CD4-positive, alpha-beta T cell treated with Interferon alpha-2 for 1 hour (primary cell): ENCODE measurements around the gene HYAL2.
"Not testable (repeated sequence)": the region's sequence is repeated elsewhere in the genome, so short reads cannot be mapped to it uniquely, and the experiment has no call there.

Source experiments
- DNase-seq, 2 donors: peaks; one replicate each; pipeline ENCODE4 v3.0.0-alpha.2; 2020 to 2022

Gene HYAL2

DNA sequence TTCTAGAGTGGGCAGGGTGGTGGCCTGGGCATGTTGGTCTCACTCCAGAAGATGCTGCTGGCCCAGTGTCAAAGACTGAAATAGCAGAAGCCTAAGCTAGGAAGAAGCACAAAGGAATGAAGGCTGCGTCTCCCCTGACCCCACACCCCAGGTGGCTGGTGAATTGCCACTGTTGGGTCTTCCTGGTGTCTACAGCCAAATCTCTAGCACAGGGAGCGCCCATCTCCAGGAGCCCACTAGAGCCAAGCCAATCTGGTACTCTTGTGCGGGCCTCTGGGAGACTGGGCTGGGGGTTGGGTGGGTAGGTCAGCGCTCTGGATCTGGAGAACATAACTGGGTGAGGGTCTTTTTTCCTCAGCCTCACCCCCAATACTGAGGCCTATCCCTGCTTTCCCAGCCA lies 4.6 kb upstream of the HYAL2 start:
- DNase-seq: no peak

- no peak for DNase-seq
These were observed 3.6 kb upstream of the HYAL2 start for GRCh38 chr3:50326182-50326541.

- no peak for DNase-seq
These were observed 3.1 kb upstream of the HYAL2 start for GRCh38 chr3:50325497-50326181.

- no peak for DNase-seq
These were observed 2.6 kb upstream of the HYAL2 start for GRCh38 chr3:50325113-50325480.

- peak; percentile 59 to 74 for DNase-seq
These were observed 2.0 kb upstream of the HYAL2 start for GRCh38 chr3:50324351-50325112.

DNA sequence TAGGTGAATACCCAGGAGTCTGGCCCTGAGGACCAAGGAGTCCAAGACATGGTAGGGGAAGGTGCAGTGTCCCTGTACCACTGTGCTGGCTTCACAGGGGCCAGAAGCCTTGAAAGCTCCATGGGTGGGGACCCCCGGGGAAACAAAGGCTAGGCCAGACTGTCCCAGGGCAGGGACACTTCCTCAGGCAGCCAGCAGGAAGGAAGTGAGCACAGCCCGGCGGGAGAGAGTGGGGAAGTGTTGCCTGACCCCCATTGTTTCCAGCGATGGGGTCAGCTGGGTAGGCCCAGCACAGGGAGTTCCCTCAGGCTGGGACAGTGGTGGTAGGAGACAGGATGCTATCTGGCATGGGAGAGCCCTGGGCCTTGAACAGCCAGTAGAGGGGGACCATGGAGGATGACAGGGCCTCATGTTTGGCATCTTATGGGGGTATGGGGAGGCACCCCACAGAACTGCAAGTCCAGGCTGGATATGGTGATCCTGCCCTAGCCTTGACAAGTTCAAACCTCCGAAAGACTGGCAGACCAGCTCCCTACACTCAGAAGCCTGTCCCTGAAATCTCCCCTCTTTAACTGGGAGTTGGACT lies 1.2 kb upstream of the HYAL2 start:
- no peak for DNase-seq

GRCh38 chr3:50323092-50323600 lies 601 bp upstream of the HYAL2 start:
- DNase-seq: no peak

DNA sequence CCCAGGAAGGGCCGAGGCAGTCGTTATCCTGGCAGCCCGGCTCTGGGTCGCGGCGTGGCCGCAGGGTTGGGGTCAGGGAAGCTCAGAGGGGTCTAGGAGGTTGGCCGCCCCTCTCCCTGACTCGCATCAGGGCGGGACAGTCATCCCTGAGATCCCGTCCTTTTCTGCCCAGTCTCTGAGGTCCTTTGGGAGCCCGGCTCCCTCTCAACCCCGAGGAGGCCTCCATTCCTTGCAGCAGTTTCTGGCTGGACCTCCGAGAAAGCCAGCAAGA lies 495 bp downstream of the HYAL2 start:
- DNase-seq: no peak

- DNase-seq: peak; percentile 82 to 87
These were observed 1.0 kb downstream of the HYAL2 start for GRCh38 chr3:50321336-50322114.

GRCh38 chr3:50320853-50321335 lies 1.7 kb downstream of the HYAL2 start:
- DNase-seq: peak in 1 of 2 donors; percentile 69

DNA sequence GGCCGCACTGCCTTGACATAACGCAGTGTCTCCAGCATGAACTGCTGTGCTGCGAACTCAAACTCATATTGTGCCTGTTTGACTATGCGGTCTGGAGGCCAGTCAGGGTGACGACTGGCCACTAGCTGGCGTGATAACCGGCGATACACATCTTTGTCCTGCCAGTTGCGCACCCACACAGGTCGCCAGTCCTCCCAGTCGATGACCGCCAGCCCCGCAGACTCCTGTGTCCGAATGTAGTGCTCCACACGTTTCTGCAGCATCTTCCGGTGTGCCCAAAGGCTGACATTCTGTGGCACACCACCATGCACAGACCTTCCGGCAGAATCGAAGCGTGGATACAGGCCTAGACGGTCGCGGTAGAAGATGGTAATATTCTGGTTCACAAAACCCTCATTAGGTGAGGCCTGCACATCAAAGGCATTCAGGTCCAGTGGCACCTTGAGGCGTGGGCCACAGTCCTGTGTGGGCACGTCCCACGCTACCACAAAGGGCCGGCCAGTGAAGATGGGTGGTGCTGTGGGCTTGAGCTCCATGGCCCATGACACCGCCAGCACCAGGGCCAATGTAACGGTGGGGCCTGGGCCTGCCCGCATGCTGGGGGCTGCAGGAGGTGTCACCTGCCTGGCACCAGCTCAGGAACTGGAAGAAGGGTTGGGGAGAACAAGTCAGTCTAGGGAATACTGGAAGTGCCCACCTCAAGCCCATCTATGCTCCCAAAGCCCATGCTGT lies 2.5 kb downstream of the HYAL2 start:
- no peak for DNase-seq

GRCh38 chr3:50319181-50319893 lies 3.2 kb downstream of the HYAL2 start:
- no peak for DNase-seq

DNA sequence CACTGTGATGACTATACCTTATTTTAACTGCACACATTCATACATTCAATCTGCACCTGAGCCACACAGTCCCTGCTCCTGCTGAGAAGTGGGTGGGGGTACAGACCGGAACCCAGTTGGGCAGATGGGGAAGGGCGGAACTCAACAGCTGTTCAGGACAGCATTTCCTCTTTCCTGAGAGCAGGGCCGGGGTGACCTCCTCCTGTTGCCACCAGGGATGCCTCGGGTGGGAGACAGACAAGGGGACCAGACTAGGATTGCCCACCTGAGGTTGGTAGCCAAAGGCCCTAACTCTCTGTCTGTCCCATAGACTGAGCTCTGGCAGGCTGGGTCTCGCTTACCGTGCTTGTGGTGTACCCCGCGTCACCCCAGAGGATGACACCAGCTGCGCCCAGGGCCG lies 3.9 kb downstream of the HYAL2 start:
- DNase-seq: no peak

DNA sequence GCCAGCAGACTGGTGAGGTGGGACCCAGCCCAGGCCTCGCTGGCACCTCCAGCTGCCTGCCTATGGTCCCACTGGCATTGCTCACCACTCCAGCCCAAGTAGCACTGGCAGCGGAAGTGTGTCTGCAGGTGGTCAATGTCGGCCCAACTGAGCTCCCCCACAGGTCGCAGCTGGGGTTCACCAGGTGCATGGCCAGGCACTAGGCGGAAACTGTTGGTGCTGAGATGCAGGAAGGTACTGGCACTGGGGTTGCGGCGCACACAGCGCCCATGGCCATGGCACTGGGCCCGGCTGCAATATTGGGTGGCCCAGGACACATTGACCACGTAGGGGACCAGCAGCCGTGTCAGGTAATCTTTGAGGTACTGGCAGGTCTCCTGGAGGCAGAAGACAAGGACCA lies 4.4 kb downstream of the HYAL2 start:
- no peak for DNase-seq

DNA sequence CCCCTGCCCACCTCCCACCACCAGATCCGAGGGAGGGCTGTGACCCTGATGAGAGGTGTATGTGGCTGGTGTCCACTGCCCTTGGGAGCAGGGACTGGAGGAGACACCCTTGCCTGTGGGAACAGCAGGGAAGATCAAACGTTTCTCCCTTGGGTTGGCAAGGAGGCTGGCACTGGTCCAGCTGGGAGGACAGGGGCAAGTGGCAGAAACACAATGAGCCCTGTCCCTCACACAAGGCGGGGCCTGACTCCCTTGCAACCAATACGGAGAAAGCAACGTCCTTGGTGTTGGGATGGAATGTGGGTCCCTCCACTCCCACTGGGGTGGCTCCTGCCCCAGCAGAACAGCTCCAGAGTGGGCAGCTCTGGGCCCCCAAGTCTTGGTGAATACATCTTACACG lies 5.2 kb downstream of the HYAL2 start:
- no peak for DNase-seq

DNA sequence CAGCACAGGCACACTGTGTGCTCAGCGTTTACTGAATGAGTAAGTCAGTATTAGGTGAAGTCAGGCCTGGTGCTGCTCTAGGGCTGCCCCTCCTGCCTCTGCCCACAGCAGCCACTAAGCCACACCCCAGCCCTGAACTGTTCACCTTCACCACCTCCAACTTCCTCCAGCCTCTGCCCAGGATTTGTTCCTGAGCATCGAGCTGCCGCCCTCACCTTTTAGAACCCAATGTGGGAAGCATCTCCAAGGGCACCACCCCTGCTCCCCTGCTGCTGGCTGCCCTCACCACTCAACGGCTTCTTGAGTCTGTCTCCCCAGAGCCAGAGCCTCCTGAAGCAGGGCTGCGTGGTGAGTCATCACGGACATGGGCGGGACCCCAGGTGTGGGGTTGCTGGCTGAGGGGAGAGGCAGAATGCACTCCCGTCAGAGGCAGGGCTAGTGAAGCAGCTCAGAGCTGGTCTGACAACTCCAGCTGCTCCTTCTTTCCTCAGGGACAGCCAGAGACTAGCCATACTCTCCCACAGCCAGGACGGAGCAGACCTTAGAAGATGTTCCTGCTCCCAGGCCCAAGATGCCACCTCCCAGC lies 5.8 kb downstream of the HYAL2 start:
- peak; percentile 53 to 77 for DNase-seq

DNA sequence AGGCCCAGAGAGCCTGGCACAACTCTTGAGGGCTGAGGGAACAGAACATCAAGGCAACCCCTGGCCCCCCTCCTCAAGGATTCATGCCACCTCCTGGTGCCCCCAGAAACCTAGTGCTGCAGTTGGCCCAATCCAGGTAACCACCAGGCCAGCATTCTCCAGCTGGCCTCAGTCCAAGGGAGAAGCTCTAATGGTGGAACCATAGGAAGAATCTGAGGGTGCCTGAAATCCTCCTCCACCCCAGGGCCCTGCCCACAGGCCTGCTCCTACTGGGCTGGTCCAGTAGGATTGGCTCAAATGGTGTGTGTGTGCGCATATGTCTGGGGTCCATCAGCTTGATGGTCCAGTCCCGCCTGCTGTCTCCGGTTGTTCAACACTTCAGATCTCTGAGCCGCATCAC lies 7.7 kb downstream of the HYAL2 start:
- DNase-seq: no peak

GRCh38 chr3:50314342-50314741 lies 8.2 kb downstream of the HYAL2 start:
- no peak for DNase-seq

- not testable (repeated sequence) for DNase-seq
These were observed 10.5 kb downstream of the HYAL2 start for GRCh38 chr3:50312041-50312440.

DNA sequence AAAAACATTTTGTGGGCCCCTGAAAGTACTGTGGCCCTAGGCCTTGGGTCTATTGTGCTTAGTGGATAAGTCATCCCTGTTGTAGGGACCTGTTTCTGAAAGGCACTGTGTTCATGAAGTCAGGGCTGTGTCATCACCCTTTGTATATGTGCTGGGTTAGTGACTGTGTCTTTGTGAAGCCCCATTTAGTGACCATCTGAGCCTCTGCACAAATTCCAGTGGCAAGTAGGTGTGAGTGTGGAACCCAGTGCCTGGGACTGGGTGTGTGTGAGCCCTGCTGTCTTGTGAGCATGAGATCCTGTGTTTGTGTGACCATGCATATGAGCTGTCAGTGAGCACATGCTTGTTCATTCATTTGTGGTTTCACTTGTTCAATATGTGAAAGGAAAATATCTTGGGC lies 17.9 kb downstream of the HYAL2 start:
- no peak for DNase-seq

GRCh38 chr3:50303013-50303815 lies 19.3 kb downstream of the HYAL2 start, which contains the start of gene HYAL1:
Gene HYAL1 (minus strand): TSS chr3:50303574. CDS start chr3:50302956, 618 bp downstream.
- DNase-seq: no peak
